ENCODE results near the gene SERPINE1. TPM values are rescaled to one million over a fixed set of nuclear protein-coding genes. Genes with fewer than 3 reads are reported as not detected.

The SERPINE1 gene
- total RNA-seq, 1 donor from 2014 or later = 229 TPM

DNA sequence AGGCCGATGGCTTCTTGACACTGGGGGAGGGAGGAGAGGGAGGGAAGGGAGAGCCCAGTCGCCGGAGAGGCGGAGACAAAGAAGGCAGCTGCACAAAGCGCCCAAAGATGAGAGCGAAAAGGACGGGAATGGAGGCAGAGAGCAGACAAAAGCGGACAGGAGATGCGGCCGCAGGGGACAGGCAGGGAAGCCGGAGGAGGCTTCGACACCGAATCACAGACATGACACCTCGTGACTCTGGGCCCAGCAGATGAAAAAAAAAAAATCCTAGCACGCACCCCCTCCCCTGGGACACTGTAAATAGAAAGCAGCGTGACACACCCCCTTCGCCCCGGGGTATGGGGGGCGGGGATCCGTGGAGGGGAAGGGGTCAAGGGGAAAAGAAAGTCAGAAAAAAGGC lies 52.2 kb downstream of the SERPINE1 start:
- Histone ChIP-seq H3K36me3 (ENCODE audit: control insufficient read depth, insufficient read depth, low read length) (no peaks in the 10 kb centered on the region), H3K27me3 (ENCODE audit: control insufficient read depth, insufficient read depth, low read length) (peaks cover 57% of the 10 kb centered on the region), H3K4me3 (ENCODE audit: low read depth, low read length) (no peak overlapping the region)
- TF ChIP-seq, protein P1, sequence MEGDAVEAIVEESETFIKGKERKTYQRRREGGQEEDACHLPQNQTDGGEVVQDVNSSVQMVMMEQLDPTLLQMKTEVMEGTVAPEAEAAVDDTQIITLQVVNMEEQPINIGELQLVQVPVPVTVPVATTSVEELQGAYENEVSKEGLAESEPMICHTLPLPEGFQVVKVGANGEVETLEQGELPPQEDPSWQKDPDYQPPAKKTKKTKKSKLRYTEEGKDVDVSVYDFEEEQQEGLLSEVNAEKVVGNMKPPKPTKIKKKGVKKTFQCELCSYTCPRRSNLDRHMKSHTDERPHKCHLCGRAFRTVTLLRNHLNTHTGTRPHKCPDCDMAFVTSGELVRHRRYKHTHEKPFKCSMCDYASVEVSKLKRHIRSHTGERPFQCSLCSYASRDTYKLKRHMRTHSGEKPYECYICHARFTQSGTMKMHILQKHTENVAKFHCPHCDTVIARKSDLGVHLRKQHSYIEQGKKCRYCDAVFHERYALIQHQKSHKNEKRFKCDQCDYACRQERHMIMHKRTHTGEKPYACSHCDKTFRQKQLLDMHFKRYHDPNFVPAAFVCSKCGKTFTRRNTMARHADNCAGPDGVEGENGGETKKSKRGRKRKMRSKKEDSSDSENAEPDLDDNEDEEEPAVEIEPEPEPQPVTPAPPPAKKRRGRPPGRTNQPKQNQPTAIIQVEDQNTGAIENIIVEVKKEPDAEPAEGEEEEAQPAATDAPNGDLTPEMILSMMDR (IDR thresholded peaks at IDR 0.05; ENCODE audit: insufficient read depth, low read length, poor library complexity, severe bottlenecking) = no peak
- no peak for DNase-seq (ENCODE audit: low read depth)

DNA sequence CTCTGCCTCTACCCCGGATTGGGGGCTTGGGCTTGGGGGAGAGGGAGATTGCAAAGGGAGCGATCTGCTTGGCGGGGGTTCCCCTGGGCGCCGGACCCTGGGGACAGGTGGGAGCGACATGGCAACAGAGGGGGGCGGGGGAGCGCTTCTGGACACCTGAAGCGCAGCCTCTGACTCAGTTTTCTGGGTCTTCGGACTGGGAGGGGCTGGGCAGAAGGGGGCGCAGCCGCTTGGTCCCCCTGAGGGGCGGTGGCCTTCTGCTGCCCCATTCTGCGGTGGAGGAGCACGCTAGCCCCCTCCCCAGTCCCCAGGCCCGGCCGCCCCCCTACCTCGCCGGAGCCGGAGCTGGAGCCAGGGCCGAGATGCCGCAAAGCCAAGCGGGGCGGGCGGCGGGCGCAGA lies 52.8 kb downstream of the SERPINE1 start:
- Histone ChIP-seq H3K27me3 (ENCODE audit: control insufficient read depth, insufficient read depth, low read length) (peaks cover 51% of the 10 kb centered on the region), H3K36me3 (ENCODE audit: control insufficient read depth, insufficient read depth, low read length) (no peaks in the 10 kb centered on the region), H3K4me3 (ENCODE audit: low read depth, low read length) (no peak overlapping the region)
- TF ChIP-seq, protein P1 (IDR thresholded peaks at IDR 0.05; ENCODE audit: insufficient read depth, low read length, poor library complexity, severe bottlenecking) = no peak
- no peak for DNase-seq (ENCODE audit: low read depth)

DNA sequence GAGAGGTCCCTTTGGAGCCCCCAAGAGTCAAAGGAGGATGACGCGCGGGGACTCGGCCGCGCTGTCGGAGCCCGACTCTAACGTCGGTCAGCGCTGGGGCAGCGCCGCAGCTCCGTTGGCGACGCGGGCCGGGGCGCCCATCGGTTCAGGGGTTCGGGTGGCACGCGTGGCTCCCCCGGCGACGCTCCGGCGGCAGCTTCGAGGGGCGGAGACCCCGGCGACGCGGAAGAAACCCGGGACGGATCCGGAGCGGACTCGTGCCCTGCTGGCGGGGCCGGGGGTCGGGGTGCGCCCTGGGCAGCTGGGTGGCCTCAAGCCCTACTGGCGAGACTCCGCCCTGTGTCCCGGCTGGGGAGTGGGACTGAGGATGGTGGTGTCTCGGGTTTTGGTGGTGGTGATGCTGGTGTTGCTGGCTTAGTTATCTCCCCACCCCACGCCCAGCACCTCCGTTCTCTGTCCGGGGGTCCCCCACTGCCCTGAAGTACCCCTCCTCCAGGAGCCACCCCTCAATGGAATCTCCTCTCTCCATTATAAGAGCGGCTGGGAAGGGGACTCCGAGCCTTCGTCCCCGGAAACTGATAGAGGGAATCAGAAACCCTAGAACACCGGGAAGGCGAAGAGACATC lies 53.3 kb downstream of the SERPINE1 start, which contains the start of gene NAT16:
Gene NAT16, minus strand, starts transcription at position 164 of the 626 bp plus-strand sequence. CDS start 5,486 bp downstream, outside the sequence.
- peaks cover 46% of the 10 kb centered on the region for H3K27me3 ChIP-seq (ENCODE audit: control insufficient read depth, insufficient read depth, low read length)
- no peak for DNase-seq (ENCODE audit: low read depth)
- no peak within 1 kb of the TSS for H3K4me3 ChIP-seq (ENCODE audit: low read depth, low read length)
- no peaks in the 10 kb centered on the region for H3K36me3 ChIP-seq (ENCODE audit: control insufficient read depth, insufficient read depth, low read length)
- TF ChIP-seq, protein P1 (IDR thresholded peaks at IDR 0.05; ENCODE audit: insufficient read depth, low read length, poor library complexity, severe bottlenecking) = no peak

DNA sequence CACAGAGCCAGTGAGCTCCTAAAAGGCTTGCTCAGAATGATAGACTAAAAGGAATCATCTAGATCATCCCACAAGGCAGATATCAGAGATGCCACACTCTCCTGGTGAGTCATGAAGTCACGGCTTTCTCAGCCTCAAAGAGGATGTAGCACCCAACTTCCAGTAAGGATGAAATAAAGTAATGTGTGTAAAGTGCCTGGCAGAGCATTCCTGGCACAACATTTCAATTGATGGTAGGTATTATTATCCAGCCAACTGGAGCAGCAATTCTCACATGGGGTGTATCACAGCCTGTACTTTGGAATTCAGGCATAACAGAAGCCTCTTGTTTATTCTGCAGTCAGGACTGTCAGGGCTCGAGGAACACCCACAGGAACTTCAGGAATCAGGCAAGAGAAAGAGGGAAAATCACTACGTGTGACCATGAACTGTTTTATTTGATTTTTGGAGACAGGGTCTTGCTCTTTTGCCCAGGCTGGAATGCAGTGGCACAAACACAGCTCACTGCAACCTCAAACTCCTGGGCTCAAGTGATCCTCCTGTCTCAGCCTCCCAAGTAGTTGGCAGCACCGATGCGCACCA lies 58.4 kb downstream of the SERPINE1 start:
- TF ChIP-seq, protein P1 (IDR thresholded peaks at IDR 0.05; ENCODE audit: insufficient read depth, low read length, poor library complexity, severe bottlenecking) = no peak
- H3K36me3 ChIP-seq (ENCODE audit: control insufficient read depth, insufficient read depth, low read length) = no peaks in the 10 kb centered on the region
- H3K27me3 ChIP-seq (ENCODE audit: control insufficient read depth, insufficient read depth, low read length) = peaks cover 6% of the 10 kb centered on the region
- H3K4me3 ChIP-seq (ENCODE audit: low read depth, low read length) = no peak overlapping the region
- DNase-seq (ENCODE audit: low read depth) = no peak

DNA sequence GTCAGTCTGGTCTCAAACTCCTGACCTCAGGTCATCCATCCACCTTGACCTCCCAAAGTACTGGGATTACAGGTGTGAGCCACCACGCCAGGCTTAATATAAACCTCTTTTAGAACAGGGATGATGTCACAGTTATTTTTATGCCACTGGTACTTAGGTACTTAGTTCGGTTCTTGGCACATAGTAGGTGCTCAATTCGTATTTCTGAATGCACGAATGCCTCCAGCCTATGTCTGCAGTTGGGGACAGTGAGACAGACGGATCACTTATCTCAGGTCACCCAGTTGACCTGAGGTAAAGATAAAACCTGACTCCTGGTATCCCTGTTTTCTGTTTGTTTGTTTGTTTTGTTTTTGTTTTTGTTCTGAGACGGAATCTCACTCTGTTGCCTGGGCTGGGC lies 59.3 kb downstream of the SERPINE1 start:
- Histone ChIP-seq H3K4me3 (ENCODE audit: low read depth, low read length) (no peak overlapping the region), H3K36me3 (ENCODE audit: control insufficient read depth, insufficient read depth, low read length) (no peaks in the 10 kb centered on the region), H3K27me3 (ENCODE audit: control insufficient read depth, insufficient read depth, low read length) (no peaks in the 10 kb centered on the region)
- DNase-seq (ENCODE audit: low read depth) = no peak
- TF ChIP-seq, protein P1 (IDR thresholded peaks at IDR 0.05; ENCODE audit: insufficient read depth, low read length, poor library complexity, severe bottlenecking) = no peak

Measured in kidney epithelial cell (primary cell).